Measurements from ENCODE around the gene C1QTNF2. TPM values are rescaled to one million over a fixed set of nuclear protein-coding genes. Genes with fewer than 3 reads are reported as not detected.

The C1QTNF2 gene
- total RNA-seq, 1 experiment from 2014 or later: 0.16 TPM

GRCh38 chr5:160330212-160330611, 40.2 kb downstream of the C1QTNF2 start:
- CTCF ChIA-PET: interaction anchor here (0.7 kb wide), 1 partner anchor 76 kb away, joined by 3 read pairs; no protein-coding TSS in a partner anchor
- intact Hi-C loops (cut with micrococcal nuclease; ENCODE audit: unreplicated experiment): no loop called here
- H3K4me1 Mint-ChIP-seq (ENCODE audit: low read depth, unreplicated experiment): peaks cover 13% of the 10 kb centered on the region
- TF ChIP-seq CTCF (IDR thresholded peaks at IDR 0.05; ENCODE audit: insufficient read depth in 1 of 2, low read depth in 1 of 2, low read length in 1 of 2, severe bottlenecking in 1 of 2, unreplicated experiment in 1 of 2): no peak
- no peaks in the 10 kb centered on the region for H3K9me3 Mint-ChIP-seq (ENCODE audit: unreplicated experiment)
- no peaks in the 10 kb centered on the region for H3K27me3 Mint-ChIP-seq (ENCODE audit: insufficient read depth, unreplicated experiment)
- Histone ChIP-seq H3K36me3 (ENCODE audit: control insufficient read depth, insufficient read depth, low read length) (no peaks in the 10 kb centered on the region), H3K9me3 (no peaks in the 10 kb centered on the region; the same call in 1 of the 2 replicates), H3K27me3 (replicated peaks; ENCODE audit: control insufficient read depth, insufficient read depth, low read length) (no peaks in the 10 kb centered on the region), H3K4me3 (ENCODE audit: low read depth, low read length) (no peak overlapping the region), H3K4me1 (peaks cover 15% of the 10 kb centered on the region)
- POLR2A ChIA-PET: no interaction called here
- no TSS peak for BruUV-seq (replicated peaks)
- no peak overlapping the region for H3K27ac Mint-ChIP-seq (ENCODE audit: unreplicated experiment)
- DNase-seq: no peak
- no peak overlapping the region for H3K4me3 Mint-ChIP-seq (ENCODE audit: unreplicated experiment)
- no peaks in the 10 kb centered on the region for H3K36me3 Mint-ChIP-seq (ENCODE audit: insufficient read depth, unreplicated experiment)

- POLR2A ChIA-PET: interaction anchor here (1.2 kb wide), 1 partner anchor 16 kb away, joined by 5 read pairs; the partner anchor contains the start of gene CCNJL
- Mint-ChIP-seq H3K4me3 (ENCODE audit: unreplicated experiment) (no peak overlapping the region), H3K36me3 (ENCODE audit: insufficient read depth, unreplicated experiment) (no peaks in the 10 kb centered on the region), H3K27me3 (ENCODE audit: insufficient read depth, unreplicated experiment) (no peaks in the 10 kb centered on the region), H3K9me3 (ENCODE audit: unreplicated experiment) (no peaks in the 10 kb centered on the region), H3K4me1 (ENCODE audit: low read depth, unreplicated experiment) (peaks cover 13% of the 10 kb centered on the region), H3K27ac (ENCODE audit: unreplicated experiment) (no peak overlapping the region)
- no peak for DNase-seq
- no TSS peak for BruUV-seq (replicated peaks)
- intact Hi-C loops (cut with micrococcal nuclease; ENCODE audit: unreplicated experiment): no loop called here
- Histone ChIP-seq H3K4me3 (ENCODE audit: low read depth, low read length) (no peak overlapping the region), H3K9me3 (no peaks in the 10 kb centered on the region; the same call in 1 of the 2 replicates), H3K4me1 (peaks cover 15% of the 10 kb centered on the region), H3K36me3 (ENCODE audit: control insufficient read depth, insufficient read depth, low read length) (no peaks in the 10 kb centered on the region), H3K27me3 (replicated peaks; ENCODE audit: control insufficient read depth, insufficient read depth, low read length) (no peaks in the 10 kb centered on the region)
- CTCF ChIA-PET: no interaction called here
- no peak for TF ChIP-seq CTCF (IDR thresholded peaks at IDR 0.05; ENCODE audit: insufficient read depth in 1 of 2, low read depth in 1 of 2, low read length in 1 of 2, severe bottlenecking in 1 of 2, unreplicated experiment in 1 of 2)
Observed at GRCh38 chr5:160327818-160328217, 42.6 kb downstream of the C1QTNF2 start.

- no peak for DNase-seq
- intact Hi-C loops (cut with micrococcal nuclease; ENCODE audit: unreplicated experiment): no loop called here
- H3K4me1 ChIP-seq: peaks cover 15% of the 10 kb centered on the region
- H3K27ac Mint-ChIP-seq (ENCODE audit: unreplicated experiment): no peak overlapping the region
- H3K36me3 ChIP-seq (ENCODE audit: control insufficient read depth, insufficient read depth, low read length): no peaks in the 10 kb centered on the region
- no TSS peak for BruUV-seq (replicated peaks)
- H3K27me3 Mint-ChIP-seq (ENCODE audit: insufficient read depth, unreplicated experiment): no peaks in the 10 kb centered on the region
- no peak overlapping the region for H3K4me3 ChIP-seq (ENCODE audit: low read depth, low read length)
- H3K27me3 ChIP-seq (replicated peaks; ENCODE audit: control insufficient read depth, insufficient read depth, low read length): no peaks in the 10 kb centered on the region
- no peaks in the 10 kb centered on the region; the same call in 1 of the 2 replicates for H3K9me3 ChIP-seq
- peaks cover 13% of the 10 kb centered on the region for H3K4me1 Mint-ChIP-seq (ENCODE audit: low read depth, unreplicated experiment)
- H3K4me3 Mint-ChIP-seq (ENCODE audit: unreplicated experiment): no peak overlapping the region
- H3K9me3 Mint-ChIP-seq (ENCODE audit: unreplicated experiment): no peaks in the 10 kb centered on the region
- POLR2A ChIA-PET: interaction anchor here (1.2 kb wide), 1 partner anchor 15 kb away, joined by 5 read pairs; the partner anchor contains the start of gene CCNJL
- H3K36me3 Mint-ChIP-seq (ENCODE audit: insufficient read depth, unreplicated experiment): no peaks in the 10 kb centered on the region
- CTCF ChIA-PET: no interaction called here
- TF ChIP-seq CTCF (IDR thresholded peaks at IDR 0.05; ENCODE audit: insufficient read depth in 1 of 2, low read depth in 1 of 2, low read length in 1 of 2, severe bottlenecking in 1 of 2, unreplicated experiment in 1 of 2): no peak
Observed at GRCh38 chr5:160326981-160327380, 43.4 kb downstream of the C1QTNF2 start.
